Adrenal gland (tissue), 5 donors: ENCODE data around the gene RMI1.

Experiments used
- CTCF ChIP-seq, 6 experiments: fragments of 450-650 bp in 4 of 6; fragments of 200-600 bp in 2 of 6; sonication (generic) in 1 of 6; IDR thresholded peaks; 1 replicate in 5 of 6; 2 replicates in 1 of 6; pipeline versions ENCODE4 v1.5.1 to v1.8.0; 2016 to 2021; ENCODE audit warnings: antibody characterized with exemption in 6 of 6, mild to moderate bottlenecking in 2 of 6, moderate library complexity in 1 of 6
- POLR2A ChIP-seq, 2 donors: fragments of 450-650 bp; IDR thresholded peaks; one replicate each; pipeline ENCODE4 v1.6.1; 2017; ENCODE audit warnings: antibody characterized with exemption in 2 of 2, mild to moderate bottlenecking in 2 of 2, moderate library complexity in 1 of 2
- donor health status: DM: no; HTN: no; CAD: no.

- TF ChIP-seq CTCF (IDR thresholded peaks at IDR 0.05) (no peak), POLR2A (IDR thresholded peaks at IDR 0.05) (no peak)
Measured at GRCh38 chr9:83986195-83986594, 5.6 kb downstream of the RMI1 start.
